HepG2 (cell line): ENCODE results near the gene CLTCL1. TPM values are rescaled to one million over a fixed set of nuclear protein-coding genes. Genes with fewer than 3 reads are reported as not detected.

Experiments
- ATAC-seq: fragments of 200-7000 bp; cut with Tn5 transposase; 3 replicates; pipeline ENCODE4 v1.9.1; 2020; ENCODE audit warnings: mild to moderate bottlenecking, moderate library complexity
- BruUV-seq: library from RNA; stranded (reverse); fragments of 400-500 nt; replicated peaks from 2 replicates; lab custom pipeline; 2021; lab: Mats Ljungman, UMichigan
- CTCF ChIA-PET: fragments of 300-600 bp; formaldehyde crosslinking; extraction: SDS; loops from one replicate; lab custom pipeline; 2021; ENCODE audit warnings: low total read pairs, inconsistent platforms, low intra/inter-chr PET ratio; lab: Yijun Ruan, JAX
- POLR2A ChIA-PET: fragments of 350-600 bp; sonication (Branson Sonifier 250); formaldehyde crosslinking; loops from one replicate; lab custom pipeline; 2020; ENCODE audit warnings: antibody characterized with exemption, inconsistent platforms; lab: Yijun Ruan, JAX
- DNase-seq: peaks from one replicate; pipeline ENCODE4 v3.0.0-alpha.2; 2015; ENCODE audit warnings: low spot score
- FAIRE-seq: peaks from 3 replicates; lab custom pipeline; 2011; peaks lifted over from hg19 to GRCh38; lab: Jason Lieb, UNC
- H2AFZ ChIP-seq: one replicate; pipeline ENCODE4 v1.6.1; 2011; ENCODE audit warnings: low read length, inconsistent platforms
- H3K27ac ChIP-seq: fragments of 300-600 bp; 3 replicates; pipeline ENCODE4 v1.8.0; 2011; ENCODE audit warnings: mixed run types, mild to moderate bottlenecking, mixed read lengths, low read length, inconsistent platforms; ENCODE audit not compliant: insufficient read depth; ENCODE audit errors: extremely low read length
- H3K27me3 ChIP-seq, 2 experiments: fragments of 200-600 bp in 1 of 2; 2 replicates in 1 of 2; 3 replicates in 1 of 2; pipeline versions ENCODE4 v1.6.0 to v1.8.0; 2011; ENCODE audit warnings: low read length in 2 of 2, mild to moderate bottlenecking in 2 of 2, moderate library complexity in 2 of 2, inconsistent platforms in 1 of 2; ENCODE audit not compliant: insufficient read depth in 2 of 2, control insufficient read depth in 1 of 2
- H3K36me3 ChIP-seq, 2 experiments: fragments of 200-600 bp in 1 of 2; replicated peaks in 1 of 2; 2 replicates in 1 of 2; 3 replicates in 1 of 2; pipeline versions ENCODE4 v1.5.1 to v1.8.0; 2011; ENCODE audit warnings: low read length in 2 of 2, inconsistent platforms in 1 of 2; ENCODE audit not compliant: insufficient read depth in 2 of 2, control insufficient read depth in 1 of 2
- H3K4me1 ChIP-seq: 2 replicates; pipeline ENCODE4 v1.5.1; 2012; ENCODE audit warnings: low read length, inconsistent platforms; ENCODE audit not compliant: insufficient read depth
- H3K4me2 ChIP-seq: 2 replicates; pipeline ENCODE4 v1.6.0; 2011; ENCODE audit warnings: low read depth, low read length, inconsistent platforms
- H3K4me3 ChIP-seq, 3 experiments: fragments of 200-600 bp in 1 of 3; sonication (generic), shearing (Covaris generic) in 1 of 3; replicated peaks in 1 of 3; 2 replicates each; pipeline ENCODE4 v1.5.1; 2011 to 2016; ENCODE audit warnings: low read length in 3 of 3, inconsistent platforms in 2 of 3, low read depth in 2 of 3, mild to moderate bottlenecking in 2 of 3, control low read depth in 1 of 3, mixed read lengths in 1 of 3; ENCODE audit not compliant: insufficient read depth in 1 of 3
- H3K79me2 ChIP-seq: one replicate; pipeline ENCODE4 v1.6.1; 2011; ENCODE audit warnings: low read length, inconsistent platforms; ENCODE audit not compliant: insufficient read depth
- H3K9ac ChIP-seq: 2 replicates; pipeline ENCODE4 v1.6.0; 2011; ENCODE audit warnings: mild to moderate bottlenecking, low read depth, low read length, inconsistent platforms; ENCODE audit not compliant: insufficient read depth
- H3K9me3 ChIP-seq: 2 replicates; pipeline ENCODE4 v1.5.1; 2012; ENCODE audit warnings: mild to moderate bottlenecking, low read length
- H4K20me1 ChIP-seq: 2 replicates; pipeline ENCODE4 v1.6.0; 2011; ENCODE audit warnings: inconsistent platforms, mild to moderate bottlenecking, low read length, moderate library complexity; ENCODE audit not compliant: insufficient read depth
- AKNA ChIP-seq: sonication (generic); formaldehyde crosslinking; IDR thresholded peaks from 2 replicates; pipeline ENCODE4 v1.4.0; 2020; ENCODE audit warnings: missing genetic modification reagents, borderline replicate concordance
- BHLHE40 ChIP-seq: IDR thresholded peaks from 2 replicates; pipeline ENCODE4 v1.6.1; 2011; ENCODE audit warnings: low read length, improper control_type of control experiment
- EHMT2 ChIP-seq: fragments of 200-600 bp; sonication (generic); IDR thresholded peaks from 2 replicates; pipeline ENCODE4 v1.7.0; 2017; ENCODE audit warnings: antibody characterized with exemption, low read depth, low read length, borderline replicate concordance
- KDM4B ChIP-seq: sonication (generic); formaldehyde crosslinking; IDR thresholded peaks from 2 replicates; pipeline ENCODE4 v1.4.0; 2020; ENCODE audit warnings: missing genetic modification reagents
- MED13 ChIP-seq: sonication (generic); formaldehyde crosslinking; IDR thresholded peaks from 2 replicates; pipeline ENCODE4 v1.5.0; 2020; ENCODE audit warnings: missing genetic modification reagents
- NRL ChIP-seq: sonication (generic); formaldehyde crosslinking; IDR thresholded peaks from 2 replicates; pipeline ENCODE4 v1.5.0; 2020; ENCODE audit warnings: missing genetic modification reagents, mild to moderate bottlenecking, moderate library complexity, borderline replicate concordance
- TCF7 ChIP-seq: sonication (generic); IDR thresholded peaks from 2 replicates; pipeline ENCODE4 v1.6.1; 2016; ENCODE audit warnings: antibody characterized with exemption, low read depth
- TRIM24 ChIP-seq: sonication (generic); formaldehyde crosslinking; IDR thresholded peaks from 2 replicates; pipeline ENCODE4 v1.8.0; 2022; ENCODE audit warnings: mild to moderate bottlenecking, missing genetic modification reagents
- ZNF251 ChIP-seq: sonication (generic); formaldehyde crosslinking; IDR thresholded peaks from 2 replicates; pipeline ENCODE4 v1.9.0; 2021; ENCODE audit warnings: mild to moderate bottlenecking, missing genetic modification reagents
- ZNF253 ChIP-seq: sonication (generic); formaldehyde crosslinking; IDR thresholded peaks from 2 replicates; pipeline ENCODE4 v1.8.0; 2022; ENCODE audit warnings: mild to moderate bottlenecking, missing genetic modification reagents, borderline replicate concordance
- ZNF570 ChIP-seq: sonication (generic); formaldehyde crosslinking; IDR thresholded peaks from 2 replicates; pipeline ENCODE4 v1.4.0; 2020; ENCODE audit warnings: mild to moderate bottlenecking, missing genetic modification reagents, borderline replicate concordance
- ZNF777 ChIP-seq: sonication (generic); formaldehyde crosslinking; IDR thresholded peaks from 2 replicates; pipeline ENCODE4 v1.4.0; 2020; ENCODE audit warnings: missing genetic modification reagents
- ZNF782 ChIP-seq: sonication (generic); formaldehyde crosslinking; IDR thresholded peaks from 2 replicates; pipeline ENCODE4 v1.4.0; 2020; ENCODE audit warnings: missing genetic modification reagents, mild to moderate bottlenecking, borderline replicate concordance
- WGBS: methylation state at CpG from one replicate; pipeline ENCODE4 v1.1.6; 2017; ENCODE audit warnings: low lambda C conversion rate; 5-methylcytosine and 5-hydroxymethylcytosine counted together
- in situ Hi-C: cut with HindIII; loops from 2 replicates; pipeline ENCODE4 v1.10.0; 2017; ENCODE audit warnings: low pct_unique_long_range_greater_than_20kb; ENCODE audit not compliant: extremely low pct_ligation_motif_present
- intact Hi-C: fragments of 100-400 bp; cut with micrococcal nuclease; formaldehyde crosslinking; loops from one replicate; pipeline ENCODE4 v1.10.0; 2022; ENCODE audit not compliant: unreplicated experiment
- polyA plus RNA-seq, 8 experiments: library from polyadenylated mRNA; depleted of rRNA in 3 of 8; stranded (reverse) in 7 of 8; unstranded in 1 of 8; fragments of >200 nt; fragmentation: Illumina TruSeq in 4 of 8; extraction: Trizol in 4 of 8; gene quantifications; 2 replicates each; pipeline versions ENCODE4 v1.2.1 to v1.2.3, GENCODE V29; 2011 to 2016; ENCODE audit warnings: low read depth in 4 of 8, missing spikeins in 1 of 8, mixed read lengths in 1 of 8; ENCODE audit not compliant: insufficient read depth in 1 of 8
- total RNA-seq, 5 experiments: library from RNA; depleted of rRNA; stranded (reverse); fragments of >200 nt; fragmentation: Illumina TruSeq; extraction: Trizol; gene quantifications; 2 replicates each; pipeline ENCODE4 v1.2.3, GENCODE V29; 2016; ENCODE audit warnings: low read depth in 1 of 5

Gene CLTCL1
- total and polyA plus RNA-seq, 2 of the 13 experiments (the other 11 are each of a cell fraction or from before 2014, with no cell fraction given) = 8.1 to 10.9 TPM

DNA sequence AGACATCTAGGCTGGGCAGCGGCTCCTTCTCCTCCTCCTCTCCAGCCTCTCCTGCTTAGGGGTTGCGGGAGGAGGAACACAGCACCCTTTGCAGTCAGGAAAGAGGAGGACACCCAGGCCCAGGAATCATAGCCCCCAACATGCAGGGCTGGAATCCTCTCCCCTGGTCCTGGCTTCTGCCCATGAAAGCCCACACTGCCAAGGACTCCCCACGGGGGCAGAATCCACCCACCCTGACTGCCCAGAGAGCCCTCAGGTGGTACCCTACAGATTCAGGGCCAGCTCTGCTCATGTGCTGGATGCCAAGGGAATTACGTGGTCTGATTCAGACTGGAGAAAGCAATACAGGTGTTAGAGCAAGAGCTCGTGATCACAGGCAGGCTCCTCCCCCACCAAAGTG, 151.5 kb downstream of the CLTCL1 start:
- ChIA-PET POLR2A (no interaction called here), CTCF (no interaction called here)
- in situ Hi-C loops = no loop called here
- H3K9ac ChIP-seq = no peak overlapping the region
- no peak for ATAC-seq
- peaks cover 18 to 65% of the 10 kb centered on the region in 2 experiments; a peak in 4 of 5 replicates for H3K36me3 ChIP-seq
- BruUV-seq = no TSS peak
- no peaks in the 10 kb centered on the region for H3K9me3 ChIP-seq
- H2AFZ ChIP-seq = no peak overlapping the region
- WGBS = 87% methylated on average over 3 of the region's 5 CpGs
- no peak overlapping the region for H3K27ac ChIP-seq
- intact Hi-C loops = no loop called here
- no peak for FAIRE-seq
- DNase-seq = no peak
- no peaks in the 10 kb centered on the region for H4K20me1 ChIP-seq
- no peak for TF ChIP-seq MED13 (CRISPR knock-in tag)
- no peak for TF ChIP-seq BHLHE40
- no peak for TF ChIP-seq NRL (CRISPR knock-in tag)
- no peak for TF ChIP-seq ZNF782 (CRISPR knock-in tag)
- TF ChIP-seq TRIM24 (CRISPR knock-in tag) = no peak
- TF ChIP-seq ZNF253 (CRISPR knock-in tag) = no peak
- TF ChIP-seq EHMT2 = no peak
- TF ChIP-seq ZNF570 (CRISPR knock-in tag) = no peak
- TF ChIP-seq AKNA (CRISPR knock-in tag) = no peak
- no peak for TF ChIP-seq ZNF251 (CRISPR knock-in tag)
- TF ChIP-seq TCF7 = no peak
- TF ChIP-seq KDM4B (CRISPR knock-in tag) = no peak
- no peak for TF ChIP-seq ZNF777 (CRISPR knock-in tag)
- H3K4me3 ChIP-seq = no peak overlapping the region
- peaks cover 13% of the 10 kb centered on the region for H3K79me2 ChIP-seq
- no peak overlapping the region for H3K4me2 ChIP-seq
- no peaks in the 10 kb centered on the region; a peak in 1 of 5 replicates for H3K27me3 ChIP-seq
- peaks cover 7% of the 10 kb centered on the region for H3K4me1 ChIP-seq
